GM21360 (cell line): ENCODE data around the gene METTL16.

Experiments
- ATAC-seq: cut with Tn5 transposase; IDR thresholded peaks from one replicate; pipeline ENCODE4 v1.9.1; 2021; ENCODE audit warnings: mild to moderate bottlenecking, moderate library complexity; ENCODE audit not compliant: unreplicated experiment

The METTL16 gene

DNA sequence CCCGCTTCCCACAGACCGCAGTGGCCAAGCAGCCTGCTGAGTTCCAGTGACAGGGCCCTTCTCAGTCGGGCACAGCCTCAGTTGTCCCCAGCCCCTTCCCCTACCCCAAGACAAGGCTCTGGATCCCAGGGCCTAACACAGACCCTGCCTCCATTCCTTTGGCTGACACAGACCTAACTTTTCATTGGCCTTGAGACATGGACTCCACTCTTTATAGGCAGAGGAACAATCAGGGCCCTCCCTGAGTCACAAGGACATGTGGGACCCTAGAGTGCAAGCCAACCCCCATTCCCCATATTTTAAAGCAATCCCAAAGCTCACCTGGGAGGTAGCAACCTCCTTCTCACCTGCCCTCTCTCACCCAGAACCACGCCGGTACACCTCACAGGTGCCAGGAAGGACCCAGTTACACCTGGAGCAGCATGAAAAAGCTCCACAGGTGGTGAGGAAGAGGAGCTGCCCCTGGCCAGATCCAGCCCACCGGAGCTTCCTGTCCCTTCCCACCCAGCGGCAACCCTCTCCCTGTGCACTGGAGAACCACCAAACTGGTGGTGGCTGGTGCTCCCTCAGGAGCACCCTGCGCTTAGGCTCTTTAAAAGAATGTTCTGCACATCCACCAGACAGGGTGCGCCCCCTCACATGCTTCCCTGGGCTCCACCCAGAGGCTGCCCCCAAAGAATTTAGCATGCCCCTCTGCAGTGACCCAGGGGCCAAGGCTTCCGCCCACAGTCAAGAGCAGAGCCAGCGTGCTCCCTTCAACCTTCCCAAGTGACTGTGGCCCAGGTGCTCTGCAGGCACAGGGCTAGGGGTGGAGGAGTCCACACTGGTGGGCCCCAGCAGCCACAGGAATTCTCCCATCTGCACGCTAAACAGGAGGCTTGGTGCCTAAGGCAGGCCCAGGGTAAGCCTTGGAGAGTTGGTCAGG lies 114.2 kb downstream of the METTL16 start:
- ATAC-seq, result no peak

DNA sequence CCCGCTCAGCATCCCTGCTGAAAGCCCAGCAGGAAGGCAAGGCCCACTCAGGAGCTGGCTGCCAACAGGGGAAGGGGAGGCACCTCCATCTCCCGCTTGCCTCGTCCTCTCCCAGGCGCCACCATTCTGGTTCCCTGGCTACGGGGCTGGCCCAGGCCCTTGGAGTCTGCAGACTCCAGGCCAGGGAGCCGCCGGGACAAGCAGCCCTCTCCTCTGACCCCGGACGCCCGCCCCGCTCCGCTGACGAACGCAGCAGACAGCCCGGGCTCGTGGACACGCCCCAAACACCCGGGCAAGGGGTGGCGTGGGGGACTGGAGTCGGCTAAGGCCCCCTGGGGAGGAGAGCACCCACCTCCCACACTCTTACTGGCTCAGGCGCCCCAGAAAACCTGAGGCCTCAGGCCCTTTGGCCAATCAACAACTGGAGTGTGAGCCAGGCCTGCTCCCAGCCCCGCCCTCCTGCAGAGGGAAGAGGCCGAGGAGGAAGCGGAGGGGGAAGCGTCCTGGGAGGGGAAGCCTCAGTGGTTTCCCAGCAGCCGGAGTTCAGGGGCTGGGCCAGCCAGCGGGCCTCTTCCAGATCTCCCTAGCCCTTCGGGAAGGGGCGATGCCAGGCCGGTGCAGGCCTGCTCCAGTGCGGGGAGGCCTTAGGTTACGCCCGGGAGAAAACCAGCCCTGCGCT lies 115.0 kb downstream of the METTL16 start:
- ATAC-seq, result no peak

DNA sequence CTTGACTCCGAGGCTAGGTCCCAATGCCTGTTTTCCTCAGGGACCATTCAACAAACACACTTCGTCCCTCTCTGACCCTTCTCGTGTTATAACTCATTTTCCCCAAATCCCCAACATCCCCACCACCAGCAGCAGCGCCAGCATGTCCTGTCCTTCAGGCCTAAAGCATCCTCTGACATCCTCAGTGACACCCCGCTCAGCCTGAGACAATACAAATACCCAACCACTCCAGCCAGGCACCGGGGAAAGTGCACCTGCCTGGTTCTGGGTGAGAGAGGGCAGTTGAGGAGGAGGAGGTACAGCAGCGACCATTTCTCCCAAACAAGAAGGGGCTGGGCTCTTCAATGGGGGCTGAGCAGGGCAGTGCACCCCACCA lies 115.5 kb downstream of the METTL16 start:
- ATAC-seq, result no peak

DNA sequence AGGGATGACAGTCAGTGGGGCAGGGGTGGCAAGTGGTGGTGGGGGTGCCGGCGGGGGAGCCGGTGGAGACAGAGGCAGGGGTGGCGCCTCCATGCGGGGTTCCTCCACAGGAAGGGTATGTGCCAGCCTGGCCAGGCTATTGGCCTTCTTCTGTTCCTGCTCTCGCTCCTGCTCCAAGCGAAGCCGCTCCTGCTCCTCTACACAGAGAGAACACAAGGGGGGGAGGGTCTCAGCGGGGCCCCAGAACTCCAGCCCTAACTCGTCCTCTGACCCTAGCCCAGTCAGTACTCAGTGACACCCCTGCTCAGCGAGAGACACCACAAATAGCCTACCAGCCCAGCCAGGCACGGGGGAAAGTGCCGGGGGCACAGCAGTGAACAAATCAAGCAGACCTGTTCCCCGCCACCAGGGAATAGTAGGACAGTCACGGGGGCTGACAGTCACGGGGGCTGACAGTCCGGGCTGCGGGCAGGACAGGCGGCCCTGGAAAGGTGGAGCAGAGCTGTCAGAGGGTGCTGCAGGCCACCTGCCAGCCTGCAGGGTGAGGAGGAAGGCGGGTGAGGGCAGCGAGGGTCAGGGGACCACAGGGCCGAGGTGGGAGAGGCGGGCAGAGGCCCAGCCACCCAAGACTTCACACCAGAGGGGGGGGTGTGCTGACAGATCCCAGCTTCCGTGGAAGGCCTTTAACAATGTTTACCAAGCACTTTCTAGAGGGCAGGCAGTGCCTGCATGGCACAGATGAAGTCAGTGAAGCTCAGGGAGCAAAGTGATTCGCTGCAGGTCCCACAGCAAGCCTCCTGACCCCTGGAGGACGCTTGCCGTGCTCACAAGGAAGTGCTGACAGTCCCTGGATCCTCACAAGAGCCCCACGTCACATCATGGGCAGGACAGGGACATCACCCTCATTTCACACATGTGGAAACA lies 116.2 kb downstream of the METTL16 start:
- no peak for ATAC-seq

DNA sequence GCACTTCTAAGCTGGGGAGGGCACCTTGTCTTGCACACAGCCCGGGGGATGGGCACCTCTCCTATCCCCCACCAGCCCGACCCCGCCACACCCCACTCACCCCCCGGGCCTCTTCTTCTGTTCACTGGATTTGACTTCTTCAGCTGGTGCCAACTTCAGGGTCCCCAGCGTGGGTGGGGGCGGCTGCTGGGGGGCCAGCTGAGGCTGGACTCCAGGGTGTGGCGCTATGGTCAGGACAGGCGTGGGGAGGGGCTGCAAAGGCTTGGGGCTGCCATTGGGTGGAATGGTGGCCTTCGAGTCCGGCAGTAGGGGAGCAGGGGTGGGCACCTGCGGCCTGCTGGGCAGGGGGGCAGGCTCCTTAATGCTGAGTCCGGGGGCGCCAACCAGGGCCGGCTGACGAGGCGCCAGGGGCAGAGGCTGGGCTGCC lies 116.9 kb downstream of the METTL16 start:
- no peak for ATAC-seq

DNA sequence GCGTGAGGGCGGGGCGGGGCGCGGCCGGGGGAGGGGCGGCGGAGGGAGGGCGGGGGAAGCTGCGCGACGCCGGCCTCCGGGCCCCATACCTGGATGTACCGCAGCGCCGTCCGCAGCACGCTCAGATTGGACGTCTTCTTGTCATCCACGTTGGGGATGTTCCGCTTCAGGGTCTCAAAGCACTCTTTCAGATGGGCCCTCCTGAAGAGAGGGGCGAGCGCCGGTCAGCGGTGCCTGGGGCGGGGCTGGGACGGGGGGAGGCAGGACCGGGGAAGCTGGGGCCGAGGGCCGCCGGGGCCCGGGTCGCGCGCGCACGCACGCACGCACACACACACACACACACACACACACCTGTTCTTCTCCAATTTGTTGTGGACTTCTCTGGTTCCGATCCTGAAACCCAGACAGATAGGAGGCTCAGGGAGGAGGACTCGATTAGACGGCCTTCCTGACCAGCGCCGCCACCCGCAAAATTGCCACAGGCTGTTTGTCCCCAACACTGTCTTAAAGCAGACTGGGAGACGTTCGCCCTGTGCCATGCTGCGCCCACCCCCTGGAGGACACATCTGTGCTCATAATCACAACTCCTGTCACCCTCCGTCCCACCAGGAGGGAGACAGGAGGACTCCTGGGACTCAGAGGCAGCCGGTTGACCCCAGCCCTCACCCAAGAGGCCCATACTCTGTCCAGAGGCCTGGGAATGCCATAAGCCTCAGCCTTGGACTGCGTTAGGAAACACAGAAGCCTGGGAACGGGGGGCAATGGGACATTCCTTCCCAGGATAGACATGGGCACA lies 117.5 kb downstream of the METTL16 start:
- ATAC-seq, result no peak

DNA sequence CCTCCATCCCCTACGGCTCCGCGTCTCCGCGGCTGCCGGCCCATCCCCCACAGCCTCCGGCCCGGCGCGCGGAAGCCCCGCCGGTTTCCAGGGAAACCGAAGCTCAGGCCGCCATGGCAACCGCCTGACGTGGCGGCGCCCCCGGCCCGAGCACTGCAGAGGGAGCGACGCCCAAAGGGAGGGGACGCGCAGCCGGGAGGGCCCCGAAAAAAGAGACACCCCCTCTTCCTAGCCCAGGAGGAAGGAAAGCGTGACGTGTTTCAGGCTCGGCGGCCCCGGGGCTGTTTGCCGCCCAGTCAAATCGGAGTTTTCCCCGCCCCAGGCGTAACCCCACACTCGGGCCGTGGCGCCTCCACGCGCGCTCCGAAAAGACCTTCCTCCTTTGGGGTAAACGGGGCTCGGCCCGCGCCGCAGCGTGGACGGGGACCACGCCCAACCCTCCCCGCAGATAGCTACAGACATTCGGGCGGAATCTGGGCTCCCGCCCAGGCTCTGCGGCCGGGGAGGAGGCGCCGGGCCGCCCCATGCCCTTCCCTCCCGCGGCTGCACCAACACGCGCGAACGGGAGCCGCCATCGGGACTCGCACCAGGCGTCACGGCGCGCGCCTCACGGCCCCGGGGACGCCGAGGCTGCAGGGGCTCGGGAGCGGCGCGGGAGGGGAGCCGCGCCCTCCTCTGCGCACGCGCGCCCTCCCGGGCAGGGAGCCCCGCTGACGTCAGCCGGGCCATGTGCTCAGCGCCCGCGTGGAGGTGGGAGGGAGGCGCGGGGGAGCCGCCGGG lies 118.3 kb downstream of the METTL16 start:
- ATAC-seq, result peak; percentile 31

DNA sequence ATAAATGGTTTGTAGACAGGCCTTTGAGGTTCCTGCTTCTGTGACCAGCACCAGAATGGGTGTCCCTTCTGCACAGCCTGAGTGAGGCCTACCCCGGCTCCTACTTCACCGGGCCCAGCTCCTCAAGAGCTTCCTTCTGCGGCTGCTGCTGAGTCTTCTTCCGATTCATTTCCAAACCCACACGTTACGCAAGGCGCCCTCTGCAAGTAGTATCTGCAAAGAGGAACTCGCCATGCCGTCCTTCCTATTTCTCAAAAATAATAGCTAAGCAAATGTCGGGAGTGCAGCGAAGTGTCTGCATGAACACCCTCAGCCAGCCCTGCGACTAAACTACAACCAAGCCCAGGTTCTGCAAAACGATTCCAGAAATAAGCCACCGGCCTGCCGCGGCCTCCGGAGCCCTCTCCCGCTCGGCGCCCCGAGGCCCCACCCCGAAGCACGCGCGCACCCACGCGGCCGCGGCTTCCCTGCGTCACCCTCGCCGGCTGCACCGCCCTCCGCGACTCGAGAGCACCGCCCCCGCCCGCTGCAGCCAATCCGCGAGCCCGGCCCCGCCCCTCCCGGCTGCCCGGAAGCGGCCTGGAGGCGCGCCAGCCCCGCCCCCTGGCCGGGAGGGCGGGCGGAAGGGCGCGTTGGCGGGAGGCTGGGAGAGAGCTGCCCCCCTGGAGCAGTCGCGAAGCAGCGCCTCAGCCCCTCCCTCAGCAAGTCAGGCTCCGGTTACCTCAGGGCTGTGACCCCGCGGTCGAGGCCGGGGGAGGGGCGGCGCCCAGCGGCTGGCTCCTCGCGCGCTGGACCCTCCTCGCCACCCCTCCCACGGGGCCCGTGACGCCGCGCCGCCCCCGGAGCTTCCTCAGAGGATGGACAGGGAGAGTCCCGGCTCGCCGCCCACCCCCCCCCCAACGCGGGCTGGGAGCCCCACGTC lies 119.2 kb downstream of the METTL16 start:
- peak; percentile 42 for ATAC-seq

DNA sequence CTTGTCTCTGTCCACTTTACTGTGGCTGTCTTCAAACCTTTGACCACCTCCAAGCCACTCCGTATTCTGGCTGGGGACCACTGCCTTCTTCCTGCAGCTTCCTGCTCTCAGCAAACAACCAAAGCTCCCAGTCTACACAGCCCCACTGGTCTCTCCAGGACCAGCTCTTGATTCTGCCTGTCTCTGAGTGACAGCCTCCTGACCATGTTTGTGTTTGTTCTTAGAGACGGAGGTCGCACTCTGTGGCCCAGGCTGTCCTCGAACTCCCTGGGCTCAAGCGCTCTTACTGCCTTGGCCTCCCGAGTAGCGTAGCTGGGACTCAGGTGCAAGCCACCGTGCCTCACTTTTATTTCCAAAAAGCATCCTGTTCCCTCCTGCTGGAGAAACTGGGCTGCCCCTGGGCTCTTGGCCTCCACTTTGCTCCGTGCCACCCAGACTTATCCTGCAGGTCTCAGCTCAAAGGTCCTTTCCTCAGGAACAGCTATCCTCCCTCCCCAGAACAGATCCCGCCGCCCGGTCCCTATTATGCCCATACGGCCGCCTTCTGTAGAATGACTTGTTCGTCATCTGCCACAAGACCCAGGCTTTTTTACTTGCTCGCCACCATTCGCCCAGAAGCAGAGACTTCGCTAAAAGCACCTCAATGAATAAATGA lies 120.0 kb downstream of the METTL16 start:
- no peak for ATAC-seq

DNA sequence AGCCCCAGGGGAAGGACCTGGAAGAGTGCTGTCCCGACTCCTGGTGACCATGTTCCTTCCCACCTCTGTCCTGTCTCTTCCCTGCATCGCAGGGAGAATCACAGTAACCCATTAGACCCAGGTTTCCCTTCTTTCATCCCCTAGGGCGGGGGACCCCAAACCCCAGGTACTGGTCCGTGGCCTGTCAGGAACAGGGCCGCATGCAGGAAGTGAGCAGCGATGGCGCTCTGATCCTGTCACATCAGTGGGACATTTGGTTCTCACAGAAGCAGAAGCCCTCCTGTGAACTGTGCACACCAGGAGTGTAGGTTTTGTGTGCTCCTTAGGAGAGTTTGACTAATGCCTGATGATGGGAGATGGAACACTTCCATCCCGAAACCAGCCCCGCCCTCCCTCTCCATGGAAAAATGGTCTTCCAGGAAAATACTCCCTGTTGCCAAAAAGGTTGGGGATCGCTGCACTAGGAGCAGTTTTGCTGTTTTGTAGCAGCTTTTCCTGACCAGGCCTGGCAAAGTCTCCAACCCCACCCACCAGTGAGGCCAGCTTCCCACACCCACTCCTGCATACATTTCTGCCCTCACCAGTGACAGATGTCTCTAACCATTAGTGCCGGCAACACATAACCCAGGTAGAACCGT lies 121.4 kb downstream of the METTL16 start:
- ATAC-seq, result no peak

DNA sequence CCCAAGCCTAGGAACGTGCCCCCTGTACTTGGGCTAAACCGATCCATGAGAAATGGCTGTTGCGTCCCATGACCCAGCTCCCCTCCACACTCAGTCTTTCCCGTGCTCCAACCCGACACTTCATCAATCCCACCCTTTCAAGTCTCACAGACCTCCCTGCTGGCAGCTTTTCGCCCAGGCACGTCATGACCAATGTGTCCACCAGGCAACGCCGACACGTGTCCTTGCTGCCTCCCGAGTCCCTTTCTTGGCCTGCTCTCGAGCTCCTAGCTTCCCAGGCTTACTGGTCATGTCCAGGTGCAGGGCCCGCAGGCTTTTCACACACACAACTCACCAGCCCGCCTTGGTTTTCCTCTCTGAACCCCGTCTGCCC lies 123.0 kb downstream of the METTL16 start:
- no peak for ATAC-seq

DNA sequence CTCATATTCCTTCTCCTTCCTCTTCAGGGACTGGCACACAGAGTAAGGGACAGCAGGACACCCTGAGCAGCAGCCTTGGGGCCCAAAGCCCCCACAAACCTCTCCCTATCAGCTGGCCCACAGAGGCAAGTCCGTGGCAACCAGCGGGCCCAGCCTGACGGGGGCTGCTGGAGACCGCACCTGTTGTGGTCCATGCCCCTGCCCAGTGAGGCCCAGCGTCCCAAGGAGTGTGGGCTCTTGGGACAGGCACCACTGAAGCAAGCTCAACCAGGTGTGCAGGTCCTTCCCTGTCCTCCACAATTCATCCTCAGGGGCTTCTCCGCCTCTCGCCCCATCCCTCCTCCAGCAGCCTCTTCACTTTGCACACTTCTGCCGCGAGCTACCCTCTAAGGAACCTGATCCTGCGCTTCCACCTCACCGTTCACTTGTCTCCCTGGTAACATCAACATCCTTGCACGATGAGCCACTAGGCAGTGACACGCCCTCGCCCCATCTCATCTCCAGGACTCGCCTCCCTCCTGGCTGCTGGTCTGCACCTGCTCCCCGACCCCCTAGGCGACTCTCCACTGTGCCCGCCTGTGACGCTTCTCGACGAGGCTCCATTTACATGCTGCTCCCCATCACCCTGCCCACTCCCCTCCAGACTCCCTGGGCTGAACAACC lies 123.5 kb downstream of the METTL16 start:
- no peak for ATAC-seq

DNA sequence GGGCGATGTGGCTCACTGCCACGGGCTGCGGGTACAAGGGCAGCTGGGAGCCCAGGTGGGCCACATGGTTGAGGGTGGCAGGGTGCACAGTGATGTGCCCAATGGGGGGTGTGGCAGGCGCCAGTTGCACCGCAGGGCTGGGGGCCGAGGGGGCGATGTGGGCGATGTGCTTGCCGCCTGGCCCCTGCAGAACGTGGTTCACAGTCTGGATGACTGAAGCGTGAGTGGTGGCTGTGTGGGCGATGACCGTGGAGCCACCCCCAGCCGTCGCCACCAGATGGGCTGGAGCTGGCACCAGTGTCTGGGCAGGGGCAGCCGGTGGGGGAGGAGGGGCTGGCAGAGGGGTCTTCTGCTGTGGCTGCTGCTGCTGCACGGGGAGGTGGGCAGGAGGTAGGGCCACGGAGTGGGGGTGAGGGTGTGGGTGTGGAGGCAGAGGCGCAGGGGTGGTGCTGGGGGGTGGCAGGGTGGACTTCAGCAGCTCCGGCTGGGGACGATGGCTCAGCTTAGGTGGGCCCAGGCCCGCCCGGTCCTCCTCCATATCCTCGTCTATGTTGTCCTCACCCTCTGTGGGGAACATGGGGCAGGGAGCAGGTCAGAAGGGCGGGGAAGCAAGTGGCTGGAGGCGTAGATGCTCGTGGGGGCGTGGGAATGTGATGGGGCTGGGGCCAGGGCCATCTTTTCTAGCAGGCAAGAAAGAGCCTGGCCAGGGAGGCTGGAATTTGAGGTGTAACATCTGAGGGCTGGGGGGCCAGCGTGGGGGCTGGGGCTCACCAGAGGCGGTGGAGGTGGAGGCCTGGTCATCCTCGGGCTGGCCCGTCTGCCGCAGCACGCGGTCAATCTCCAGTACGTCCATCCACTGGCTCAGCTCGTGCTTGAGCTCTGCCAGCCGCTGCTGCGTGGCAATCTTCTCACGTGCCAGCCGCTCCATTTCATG lies 124.3 kb downstream of the METTL16 start:
- ATAC-seq, result no peak

DNA sequence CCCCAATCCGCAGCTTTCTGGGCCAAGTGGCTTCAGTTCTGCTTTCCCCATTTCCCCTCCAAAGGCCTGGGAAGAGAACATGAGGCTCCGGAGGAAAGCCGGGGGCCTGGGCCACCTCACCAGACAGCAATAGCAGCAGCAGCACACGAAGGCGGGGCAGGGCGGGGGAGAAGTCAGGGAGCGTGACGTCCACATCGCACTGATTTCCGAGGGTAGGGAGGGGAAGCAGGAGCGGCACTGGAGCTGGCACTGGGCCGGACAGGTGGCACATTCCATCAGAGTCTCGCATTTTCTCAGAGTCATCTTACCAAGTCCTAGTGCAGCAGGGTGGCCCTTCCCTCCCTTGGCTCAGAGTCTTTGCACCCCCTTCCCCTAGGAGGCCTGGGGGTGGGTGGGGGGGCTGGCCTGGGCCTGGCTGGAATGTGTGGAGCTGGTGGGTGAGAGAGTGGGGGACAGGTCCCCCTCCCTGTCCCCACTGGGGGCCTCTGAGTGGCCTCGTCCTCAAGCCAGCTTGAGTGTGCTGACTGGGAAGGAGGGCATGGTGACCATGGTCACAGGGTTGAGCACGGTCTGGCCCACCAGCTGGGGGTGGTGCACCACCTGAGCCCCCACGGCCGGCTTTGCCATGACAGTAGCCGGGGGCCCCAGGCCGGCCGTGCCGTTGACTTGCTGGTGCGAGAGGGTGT lies 125.1 kb downstream of the METTL16 start:
- no peak for ATAC-seq
